Loucy (cell line): ENCODE measurements around the gene EYA3.
A peak's percentile ranks its signal among the peaks of the same experiment; 100 is the strongest.

Source experiments
- H2AFZ ChIP-seq: fragments of 200-600 bp; sonication (generic); 2 replicates; pipeline ENCODE4 v1.6.0; 2016; ENCODE audit warnings: antibody characterized with exemption, mild to moderate bottlenecking, low read length, moderate library complexity
- H3F3A ChIP-seq: fragments of 200-600 bp; 2 replicates; pipeline ENCODE4 v1.6.0; 2016; ENCODE audit warnings: antibody characterized with exemption, low read depth, mild to moderate bottlenecking
- H3K27me3 ChIP-seq: fragments of 200-600 bp; sonication (generic); 2 replicates; pipeline ENCODE4 v1.6.1; 2014; ENCODE audit warnings: low read length, mild to moderate bottlenecking; ENCODE audit not compliant: insufficient read depth, poor library complexity, severe bottlenecking
- H3K36me3 ChIP-seq: fragments of 200-600 bp; sonication (generic); 2 replicates; pipeline ENCODE4 v1.6.1; 2016; ENCODE audit warnings: low read length; ENCODE audit not compliant: insufficient read depth
- H3K4me1 ChIP-seq: fragments of 200-600 bp; sonication (generic); 2 replicates; pipeline ENCODE4 v1.5.1; 2014; ENCODE audit warnings: low read length, mild to moderate bottlenecking; ENCODE audit not compliant: insufficient read depth, poor library complexity, severe bottlenecking
- H3K4me2 ChIP-seq: fragments of 200-600 bp; sonication (generic); 2 replicates; pipeline ENCODE4 v1.6.0; 2014; ENCODE audit warnings: antibody characterized with exemption, low read length, low read depth, mild to moderate bottlenecking; ENCODE audit not compliant: poor library complexity, severe bottlenecking
- H3K4me3 ChIP-seq: fragments of 200-600 bp; sonication (generic); 2 replicates; pipeline ENCODE4 v1.5.1; 2014; ENCODE audit warnings: low read length, mild to moderate bottlenecking, mixed read lengths; ENCODE audit not compliant: poor library complexity, severe bottlenecking
- H3K79me2 ChIP-seq: fragments of 200-600 bp; sonication (generic); 2 replicates; pipeline ENCODE4 v1.6.1; 2014; ENCODE audit warnings: low read length; ENCODE audit not compliant: insufficient read depth
- H3K9ac ChIP-seq: fragments of 200-600 bp; sonication (generic); 2 replicates; pipeline ENCODE4 v1.6.0; 2014; ENCODE audit warnings: mild to moderate bottlenecking, low read depth, low read length, moderate library complexity; ENCODE audit not compliant: poor library complexity, severe bottlenecking
- H3K9me2 ChIP-seq: fragments of 200-600 bp; sonication (generic); replicated peaks from 2 replicates; pipeline ENCODE4 v1.6.1; 2016; ENCODE audit warnings: low read depth, low read length, mixed read lengths
- H3K9me3 ChIP-seq: fragments of 200-600 bp; sonication (generic); 2 replicates; pipeline ENCODE4 v1.6.1; 2014; ENCODE audit warnings: mild to moderate bottlenecking, antibody characterized with exemption, low read length, low read depth; ENCODE audit not compliant: insufficient read depth
- H4K20me1 ChIP-seq: fragments of 200-600 bp; sonication (generic); 2 replicates; pipeline ENCODE4 v1.6.0; 2014; ENCODE audit warnings: antibody characterized with exemption, low read length, mild to moderate bottlenecking; ENCODE audit not compliant: insufficient read depth, poor library complexity, severe bottlenecking
- EZH2phosphoT487 ChIP-seq: fragments of 200-600 bp; IDR thresholded peaks from 2 replicates; pipeline ENCODE4 v1.6.1; 2018; ENCODE audit warnings: antibody characterized with exemption, mild to moderate bottlenecking, moderate library complexity, borderline replicate concordance
- TF ChIP-seq, protein P1 (sequence below): fragments of 200-600 bp; sonication (generic); conservative IDR thresholded peaks from 2 replicates; pipeline ENCODE4 v1.5.1; 2014; ENCODE audit warnings: mild to moderate bottlenecking, antibody characterized with exemption, low read length

EYA3 gene

DNA sequence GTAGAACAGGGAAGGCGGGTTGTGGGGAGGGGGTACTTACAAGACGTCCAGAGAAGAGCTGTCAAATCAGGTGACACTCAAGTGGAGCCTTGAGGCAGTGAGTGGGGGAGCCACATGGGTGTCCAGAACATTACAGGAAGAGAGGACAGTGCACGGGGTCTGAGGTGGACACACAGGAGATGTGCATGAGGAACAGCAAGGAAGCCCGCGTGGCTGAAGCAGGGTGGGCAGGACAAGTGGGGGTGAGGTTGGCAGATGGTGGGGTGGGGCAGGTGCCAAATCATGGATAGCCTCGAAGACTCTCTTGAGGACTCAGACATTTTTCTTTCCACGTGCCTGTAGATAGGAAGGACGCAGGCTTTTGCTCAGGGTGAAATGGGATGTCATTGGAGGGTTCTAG lies 152.7 kb downstream of the EYA3 start:
- Histone ChIP-seq H3F3A (no peaks in the 10 kb centered on the region), H3K9me2 (no peaks in the 10 kb centered on the region), H3K4me1 (peaks cover 13% of the 10 kb centered on the region), H4K20me1 (no peaks in the 10 kb centered on the region), H3K4me3 (no peak overlapping the region), H3K9me3 (no peaks in the 10 kb centered on the region), H3K4me2 (peak overlapping the region; percentile 69), H2AFZ (peak overlapping the region; percentile 95; the same call in 1 of the 2 replicates), H3K79me2 (no peaks in the 10 kb centered on the region), H3K36me3 (no peaks in the 10 kb centered on the region), H3K27me3 (no peaks in the 10 kb centered on the region), H3K9ac (no peak overlapping the region)
- TF ChIP-seq, protein P1, sequence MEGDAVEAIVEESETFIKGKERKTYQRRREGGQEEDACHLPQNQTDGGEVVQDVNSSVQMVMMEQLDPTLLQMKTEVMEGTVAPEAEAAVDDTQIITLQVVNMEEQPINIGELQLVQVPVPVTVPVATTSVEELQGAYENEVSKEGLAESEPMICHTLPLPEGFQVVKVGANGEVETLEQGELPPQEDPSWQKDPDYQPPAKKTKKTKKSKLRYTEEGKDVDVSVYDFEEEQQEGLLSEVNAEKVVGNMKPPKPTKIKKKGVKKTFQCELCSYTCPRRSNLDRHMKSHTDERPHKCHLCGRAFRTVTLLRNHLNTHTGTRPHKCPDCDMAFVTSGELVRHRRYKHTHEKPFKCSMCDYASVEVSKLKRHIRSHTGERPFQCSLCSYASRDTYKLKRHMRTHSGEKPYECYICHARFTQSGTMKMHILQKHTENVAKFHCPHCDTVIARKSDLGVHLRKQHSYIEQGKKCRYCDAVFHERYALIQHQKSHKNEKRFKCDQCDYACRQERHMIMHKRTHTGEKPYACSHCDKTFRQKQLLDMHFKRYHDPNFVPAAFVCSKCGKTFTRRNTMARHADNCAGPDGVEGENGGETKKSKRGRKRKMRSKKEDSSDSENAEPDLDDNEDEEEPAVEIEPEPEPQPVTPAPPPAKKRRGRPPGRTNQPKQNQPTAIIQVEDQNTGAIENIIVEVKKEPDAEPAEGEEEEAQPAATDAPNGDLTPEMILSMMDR: no peak
- no peak for TF ChIP-seq EZH2phosphoT487

DNA sequence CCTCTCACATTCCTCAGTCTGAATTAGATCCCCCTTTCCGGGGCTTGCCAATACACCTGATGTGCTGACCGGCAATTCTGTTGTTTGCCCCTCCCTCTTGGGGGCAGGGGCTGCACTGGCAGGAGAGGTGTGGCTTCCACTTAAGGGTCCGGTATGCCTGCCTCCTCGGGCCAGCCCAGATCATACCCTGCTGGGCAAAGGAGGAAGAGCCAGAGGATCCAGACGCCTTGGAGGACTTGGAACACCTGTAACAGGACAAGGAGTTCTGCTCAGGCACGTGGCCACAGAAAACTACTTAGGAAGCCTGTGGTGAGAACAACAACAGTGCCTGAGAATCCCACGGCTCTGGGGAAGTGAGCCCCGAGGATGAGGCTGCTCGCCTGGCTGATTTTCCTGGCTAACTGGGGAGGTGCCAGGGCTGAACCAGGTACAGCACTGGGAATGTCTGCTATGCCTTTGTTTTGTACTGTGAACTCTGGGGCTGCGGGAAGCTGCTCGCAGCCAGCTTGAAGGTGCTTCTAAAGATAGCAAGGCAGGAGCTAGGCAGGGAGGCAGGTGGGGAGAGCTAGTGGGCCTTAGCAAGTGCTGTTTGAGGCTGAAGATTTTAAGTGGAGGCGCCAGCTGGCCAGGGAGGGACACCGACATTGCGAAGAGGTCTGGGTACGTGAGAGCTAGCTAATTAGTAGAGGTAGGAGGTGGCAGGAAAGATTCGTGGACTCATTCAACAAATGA lies 153.4 kb downstream of the EYA3 start, which contains the start of gene SMPDL3B:
TSS of gene SMPDL3B (plus strand) at position 183 of the 732 bp plus-strand sequence. CDS start at position 367, 184 bp downstream.
- Histone ChIP-seq H2AFZ (peak within 1 kb of the TSS; percentile 95), H3K79me2 (no peaks in the 10 kb centered on the region), H3K9me3 (no peaks in the 10 kb centered on the region), H3K4me2 (peak within 1 kb of the TSS; percentile 69), H3K27me3 (no peaks in the 10 kb centered on the region), H3K4me1 (peaks cover 13% of the 10 kb centered on the region), H3K36me3 (no peaks in the 10 kb centered on the region), H3F3A (no peaks in the 10 kb centered on the region), H3K9ac (peak within 1 kb of the TSS; percentile 40), H3K4me3 (peak within 1 kb of the TSS; percentile 67), H4K20me1 (no peaks in the 10 kb centered on the region), H3K9me2 (no peaks in the 10 kb centered on the region)
- TF ChIP-seq, protein P1: no peak
- no peak for TF ChIP-seq EZH2phosphoT487

DNA sequence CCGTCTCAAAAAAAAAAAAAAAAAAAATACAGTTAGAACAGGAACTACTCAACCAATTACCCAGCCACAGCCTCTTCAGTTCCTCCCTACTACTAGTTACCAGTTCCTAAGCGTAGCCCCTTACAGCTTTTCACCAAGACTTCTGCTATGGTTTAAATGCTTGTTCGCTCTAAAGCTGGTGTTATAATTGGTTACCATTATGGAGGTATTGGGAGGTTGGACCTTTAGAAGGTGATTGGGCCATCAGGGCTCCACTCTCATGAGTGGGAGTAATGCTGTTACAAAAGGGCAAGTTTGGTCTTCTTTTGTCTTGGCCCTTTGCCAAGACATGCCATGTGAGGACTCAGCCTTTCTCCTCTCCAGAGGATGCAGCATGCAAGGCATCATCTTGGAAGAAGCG lies 156.7 kb downstream of the EYA3 start:
- Histone ChIP-seq H3K4me3 (no peak overlapping the region), H3K27me3 (no peaks in the 10 kb centered on the region), H3K36me3 (no peaks in the 10 kb centered on the region), H3K4me1 (peaks cover 13% of the 10 kb centered on the region), H4K20me1 (no peaks in the 10 kb centered on the region), H3K9ac (no peak overlapping the region), H3K9me3 (no peaks in the 10 kb centered on the region), H3K9me2 (no peaks in the 10 kb centered on the region), H3K79me2 (no peaks in the 10 kb centered on the region), H3K4me2 (no peak overlapping the region), H3F3A (no peaks in the 10 kb centered on the region), H2AFZ (peak overlapping the region; percentile 76; the same call in 1 of the 2 replicates)
- TF ChIP-seq EZH2phosphoT487: no peak
- TF ChIP-seq, protein P1: no peak
